Measurements from ENCODE around the gene MKS1. TPM values are rescaled to one million over a fixed set of nuclear protein-coding genes. Genes with fewer than 3 reads are reported as not detected.

Gene MKS1
- total and polyA plus RNA-seq, 2 donors (not counting 1 experiment from before 2014, with no cell fraction given), result 8.7 to 17.8 TPM

- Histone ChIP-seq H3K79me2 (ENCODE audit: control insufficient read depth, insufficient read depth, low read length) (no peaks in the 10 kb centered on the region), H3K4me2 (ENCODE audit: extremely low read depth, insufficient read depth, low read length) (no peak overlapping the region), H3K4me3 (replicated peaks in 1 of 4; ENCODE audit: control extremely low read depth in 1 of 4, insufficient read depth in 1 of 4, low read depth in 3 of 4, low read length in 4 of 4) (no peak overlapping the region), H3K4me1 (ENCODE audit: control insufficient read depth, extremely low read depth, insufficient read depth, low read length) (no peaks in the 10 kb centered on the region), H4K20me1 (ENCODE audit: control insufficient read depth, extremely low read depth, insufficient read depth, low read length) (no peaks in the 10 kb centered on the region), H3K36me3 (ENCODE audit: control insufficient read depth, insufficient read depth, low read length) (no peaks in the 10 kb centered on the region), H3K9me3 (ENCODE audit: control insufficient read depth, insufficient read depth, low read depth, low read length) (no peaks in the 10 kb centered on the region), H3K27ac (ENCODE audit: insufficient read depth, low read length) (no peak overlapping the region), H3K27me3 (ENCODE audit: control insufficient read depth, insufficient read depth, low read length) (no peaks in the 10 kb centered on the region), H3K9ac (ENCODE audit: insufficient read depth, low read length) (no peak overlapping the region), H2AFZ (ENCODE audit: low read length) (no peak overlapping the region)
- DNase-seq (ENCODE audit: low read depth in 2 of 2), result no peak
- no peak for TF ChIP-seq CTCF (conservative IDR thresholded peaks at IDR 0.05 in 1 of 2, IDR thresholded peaks at IDR 0.05 in 1 of 2; ENCODE audit: low read depth in 1 of 2, low read length in 2 of 2)
- TF ChIP-seq EZH2 (IDR thresholded peaks at IDR 0.05; ENCODE audit: low read length, missing control alignments), result no peak
These were observed 9.6 kb upstream of the MKS1 start for GRCh38 chr17:58228679-58229078.

- H3K27me3 ChIP-seq (ENCODE audit: control insufficient read depth, insufficient read depth, low read length), result no peaks in the 10 kb centered on the region
- H3K9me3 ChIP-seq (ENCODE audit: control insufficient read depth, insufficient read depth, low read depth, low read length), result no peaks in the 10 kb centered on the region
- no peaks in the 10 kb centered on the region for H3K79me2 ChIP-seq (ENCODE audit: control insufficient read depth, insufficient read depth, low read length)
- no peak overlapping the region for H3K4me3 ChIP-seq (replicated peaks in 1 of 4; ENCODE audit: control extremely low read depth in 1 of 4, insufficient read depth in 1 of 4, low read depth in 3 of 4, low read length in 4 of 4)
- no peaks in the 10 kb centered on the region for H3K36me3 ChIP-seq (ENCODE audit: control insufficient read depth, insufficient read depth, low read length)
- H4K20me1 ChIP-seq (ENCODE audit: control insufficient read depth, extremely low read depth, insufficient read depth, low read length), result no peaks in the 10 kb centered on the region
- no peak overlapping the region for H3K4me2 ChIP-seq (ENCODE audit: extremely low read depth, insufficient read depth, low read length)
- no peak overlapping the region for H3K9ac ChIP-seq (ENCODE audit: insufficient read depth, low read length)
- DNase-seq (ENCODE audit: low read depth in 2 of 2), result no peak
- H3K27ac ChIP-seq (ENCODE audit: insufficient read depth, low read length), result no peak overlapping the region
- no peaks in the 10 kb centered on the region for H3K4me1 ChIP-seq (ENCODE audit: control insufficient read depth, extremely low read depth, insufficient read depth, low read length)
- TF ChIP-seq CTCF (conservative IDR thresholded peaks at IDR 0.05 in 1 of 2, IDR thresholded peaks at IDR 0.05 in 1 of 2; ENCODE audit: low read depth in 1 of 2, low read length in 2 of 2), result no peak
- TF ChIP-seq EZH2 (IDR thresholded peaks at IDR 0.05; ENCODE audit: low read length, missing control alignments), result no peak
- no peak overlapping the region for H2AFZ ChIP-seq (ENCODE audit: low read length)
These were observed 8.7 kb upstream of the MKS1 start for GRCh38 chr17:58227733-58228132.

- no peak overlapping the region for H2AFZ ChIP-seq (ENCODE audit: low read length)
These were observed 5.3 kb upstream of the MKS1 start for GRCh38 chr17:58224315-58224714.

More at GRCh38 chr17:58224315-58224714, 5.3 kb upstream of the MKS1 start:
- Histone ChIP-seq H3K9me3 (ENCODE audit: control insufficient read depth, insufficient read depth, low read depth, low read length) (no peaks in the 10 kb centered on the region), H4K20me1 (ENCODE audit: control insufficient read depth, extremely low read depth, insufficient read depth, low read length) (no peaks in the 10 kb centered on the region), H3K27me3 (ENCODE audit: control insufficient read depth, insufficient read depth, low read length) (no peaks in the 10 kb centered on the region), H3K9ac (ENCODE audit: insufficient read depth, low read length) (peak overlapping the region; percentile 23), H3K4me1 (ENCODE audit: control insufficient read depth, extremely low read depth, insufficient read depth, low read length) (no peaks in the 10 kb centered on the region), H3K4me2 (ENCODE audit: extremely low read depth, insufficient read depth, low read length) (no peak overlapping the region), H3K4me3 (replicated peaks in 1 of 4; ENCODE audit: control extremely low read depth in 1 of 4, insufficient read depth in 1 of 4, low read depth in 3 of 4, low read length in 4 of 4) (no peak overlapping the region), H3K36me3 (ENCODE audit: control insufficient read depth, insufficient read depth, low read length) (no peaks in the 10 kb centered on the region), H3K79me2 (ENCODE audit: control insufficient read depth, insufficient read depth, low read length) (no peaks in the 10 kb centered on the region), H3K27ac (ENCODE audit: insufficient read depth, low read length) (no peak overlapping the region)
- peak; percentile 11 to 85 for DNase-seq (ENCODE audit: low read depth in 2 of 2)
- TF ChIP-seq EZH2 (IDR thresholded peaks at IDR 0.05; ENCODE audit: low read length, missing control alignments) (no peak), CTCF (conservative IDR thresholded peaks at IDR 0.05 in 1 of 2, IDR thresholded peaks at IDR 0.05 in 1 of 2; ENCODE audit: low read depth in 1 of 2, low read length in 2 of 2) (no peak)
